Transverse colon (tissue), 4 donors: ENCODE measurements around the gene ATP6V1D. TPM values are rescaled to one million over a fixed set of nuclear protein-coding genes. Genes with fewer than 3 reads are reported as not detected.

Experiments
- DNase-seq: peaks from one replicate; pipeline ENCODE4 v3.0.0-alpha.2; 2019
- H3K27ac ChIP-seq, 4 donors: fragments of 200-600 bp; sonication (generic); 2 replicates each; pipeline ENCODE4 v1.5.1; 2016 to 2018; ENCODE audit warnings: inconsistent platforms in 4 of 4
- H3K27me3 ChIP-seq: fragments of 200-600 bp; sonication (generic); 2 replicates; pipeline ENCODE4 v1.5.1; 2017; ENCODE audit warnings: inconsistent platforms
- H3K36me3 ChIP-seq, 4 donors: fragments of 200-600 bp; sonication (generic); 2 replicates each; pipeline ENCODE4 v1.5.1; 2017 to 2019; ENCODE audit warnings: inconsistent platforms in 4 of 4
- H3K4me1 ChIP-seq, 4 donors: fragments of 200-600 bp; sonication (generic); 2 replicates each; pipeline ENCODE4 v1.5.1; 2017 to 2020; ENCODE audit warnings: inconsistent platforms in 4 of 4
- H3K4me3 ChIP-seq, 4 donors: fragments of 200-600 bp; sonication (generic); 1 replicate in 1 of 4; 2 replicates in 3 of 4; pipeline versions ENCODE4 v1.5.1 to v1.6.1; 2017 to 2019; ENCODE audit warnings: inconsistent platforms in 4 of 4
- H3K9me3 ChIP-seq, 2 donors: fragments of 200-600 bp; sonication (generic); 2 replicates each; pipeline ENCODE4 v1.5.1; 2017 to 2019; ENCODE audit warnings: inconsistent platforms in 2 of 2
- EP300 ChIP-seq: sonication (generic); formaldehyde crosslinking; IDR thresholded peaks from one replicate; pipeline ENCODE4 v1.6.1; 2017; ENCODE audit warnings: antibody characterized with exemption, low read depth
- POLR2A ChIP-seq: fragments of 450-650 bp; IDR thresholded peaks from one replicate; pipeline ENCODE4 v1.6.1; 2016; ENCODE audit warnings: antibody characterized with exemption, mild to moderate bottlenecking, moderate library complexity
- POLR2AphosphoS5 ChIP-seq, 3 donors: sonication (generic); formaldehyde crosslinking; IDR thresholded peaks; one replicate each; pipeline ENCODE4 v1.6.1; 2016; ENCODE audit warnings: antibody characterized with exemption in 3 of 3
- WGBS, 2 donors: methylation state at CpG; one replicate each; pipeline ENCODE4 v1.1.5; 2018; ENCODE audit warnings: low coverage in 1 of 2; 5-methylcytosine and 5-hydroxymethylcytosine counted together
- in situ Hi-C, 4 donors: fragments of 200-750 bp; cut with MboI; loops; one replicate each; pipeline versions ENCODE4 v1.15.0 to v1.15.1; 2017; ENCODE audit warnings: low sequenced_read_pairs in 3 of 4, low pct_ligation_motif_present in 1 of 4, low pct_unique_long_range_greater_than_20kb in 1 of 4
- intact Hi-C: fragments of 100-400 bp; cut with DNase I; formaldehyde crosslinking; loops from one replicate; pipeline ENCODE4 v1.15.1; 2023; ENCODE audit warnings: low total_unique reads
- total RNA-seq, 4 donors: library from RNA; depleted of rRNA; stranded (reverse); fragments of >200 nt; gene quantifications; one replicate each; pipeline ENCODE4 v1.1.0, GENCODE V29; 2016
- TF ChIP-seq, protein P1 (sequence below), 5 experiments: fragments of 200-600 bp in 3 of 5; fragments of 450-650 bp in 2 of 5; sonication (generic) in 3 of 5; IDR thresholded peaks; 1 replicate in 2 of 5; 2 replicates in 3 of 5; pipeline ENCODE4 v1.5.1; 2016 to 2017; ENCODE audit warnings: antibody characterized with exemption in 5 of 5, inconsistent platforms in 3 of 5, mild to moderate bottlenecking in 2 of 5, moderate library complexity in 1 of 5

Gene ATP6V1D
- total RNA-seq, 4 donors from 2014 or later: 65.5 to 104 (median 94.7) TPM

DNA sequence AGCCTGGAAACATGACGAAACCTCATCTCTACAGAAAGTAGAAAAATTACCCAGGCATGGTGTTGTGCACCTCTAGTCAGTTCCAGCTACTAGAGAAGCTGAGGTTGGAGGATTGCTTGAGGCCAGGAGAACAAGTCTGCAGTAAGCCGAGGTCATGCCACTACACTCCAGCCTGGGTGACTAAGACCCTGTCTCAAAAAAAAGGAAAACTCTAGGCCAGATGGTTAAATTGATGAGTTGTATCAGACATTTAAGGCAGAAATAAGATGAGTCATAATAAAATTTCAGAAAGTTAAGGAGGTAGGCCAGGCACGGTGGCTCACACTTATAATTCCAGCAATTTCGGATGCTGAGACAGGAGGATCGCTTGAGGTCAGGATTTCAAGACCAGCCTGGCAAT lies 11.2 kb upstream of the ATP6V1D start:
- Histone ChIP-seq H3K9me3 (no peaks in the 10 kb centered on the region), H3K27me3 (no peaks in the 10 kb centered on the region), H3K4me1 (no peaks in the 10 kb centered on the region), H3K36me3 (peaks cover 0 to 63% (median 23%) of the 10 kb centered on the region in 4 donors), H3K27ac (no peak overlapping the region), H3K4me3 (no peak overlapping the region)
- 80 to 92% methylated on average over 3 to 5 of the region's 5 CpGs for WGBS, 2 donors
- TF ChIP-seq, protein P1, sequence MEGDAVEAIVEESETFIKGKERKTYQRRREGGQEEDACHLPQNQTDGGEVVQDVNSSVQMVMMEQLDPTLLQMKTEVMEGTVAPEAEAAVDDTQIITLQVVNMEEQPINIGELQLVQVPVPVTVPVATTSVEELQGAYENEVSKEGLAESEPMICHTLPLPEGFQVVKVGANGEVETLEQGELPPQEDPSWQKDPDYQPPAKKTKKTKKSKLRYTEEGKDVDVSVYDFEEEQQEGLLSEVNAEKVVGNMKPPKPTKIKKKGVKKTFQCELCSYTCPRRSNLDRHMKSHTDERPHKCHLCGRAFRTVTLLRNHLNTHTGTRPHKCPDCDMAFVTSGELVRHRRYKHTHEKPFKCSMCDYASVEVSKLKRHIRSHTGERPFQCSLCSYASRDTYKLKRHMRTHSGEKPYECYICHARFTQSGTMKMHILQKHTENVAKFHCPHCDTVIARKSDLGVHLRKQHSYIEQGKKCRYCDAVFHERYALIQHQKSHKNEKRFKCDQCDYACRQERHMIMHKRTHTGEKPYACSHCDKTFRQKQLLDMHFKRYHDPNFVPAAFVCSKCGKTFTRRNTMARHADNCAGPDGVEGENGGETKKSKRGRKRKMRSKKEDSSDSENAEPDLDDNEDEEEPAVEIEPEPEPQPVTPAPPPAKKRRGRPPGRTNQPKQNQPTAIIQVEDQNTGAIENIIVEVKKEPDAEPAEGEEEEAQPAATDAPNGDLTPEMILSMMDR (IDR thresholded peaks at IDR 0.05): no peak
- TF ChIP-seq EP300: no peak
- TF ChIP-seq POLR2A: no peak
- TF ChIP-seq POLR2AphosphoS5 (IDR thresholded peaks at IDR 0.05): no peak
- in situ Hi-C loops: no loop called here
- intact Hi-C loops: no loop called here
- no peak for DNase-seq

DNA sequence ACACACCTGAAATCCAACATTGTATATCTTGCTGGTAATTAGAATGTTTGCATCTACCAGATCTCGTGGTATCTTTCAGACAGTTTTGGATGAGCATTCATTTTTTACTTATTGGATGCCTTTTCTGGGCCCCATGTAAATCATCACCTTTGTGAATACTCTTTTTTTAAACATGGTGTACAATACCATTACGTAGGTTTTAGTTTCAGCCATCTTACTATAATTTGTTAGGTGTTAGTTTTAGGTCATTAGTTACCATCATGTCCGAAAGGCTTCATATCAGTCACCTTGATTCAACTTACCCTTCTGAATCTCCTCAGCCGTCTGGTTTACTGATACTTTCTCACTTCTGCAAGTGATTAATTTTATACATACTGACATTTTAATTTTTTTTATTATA lies 5.9 kb upstream of the ATP6V1D start:
- in situ Hi-C loops (no loop called here), intact Hi-C loops (no loop called here)
- no peak overlapping the region for H3K4me3 ChIP-seq
- no peak for TF ChIP-seq EP300
- no peak for TF ChIP-seq POLR2A
- TF ChIP-seq, protein P1 (IDR thresholded peaks at IDR 0.05): no peak
- no peak for TF ChIP-seq POLR2AphosphoS5 (IDR thresholded peaks at IDR 0.05)
- 92 to 100% methylated on average over 4 of the region's 4 CpGs for WGBS, 2 donors
- DNase-seq: no peak
- no peaks in the 10 kb centered on the region for H3K27me3 ChIP-seq
- no peak overlapping the region for H3K27ac ChIP-seq
- H3K36me3 ChIP-seq: peaks cover 0 to 47% (median 15%) of the 10 kb centered on the region in 4 donors
- H3K9me3 ChIP-seq: no peaks in the 10 kb centered on the region
- H3K4me1 ChIP-seq: peaks cover 18 to 33% (median 27%) of the 10 kb centered on the region in 4 donors

DNA sequence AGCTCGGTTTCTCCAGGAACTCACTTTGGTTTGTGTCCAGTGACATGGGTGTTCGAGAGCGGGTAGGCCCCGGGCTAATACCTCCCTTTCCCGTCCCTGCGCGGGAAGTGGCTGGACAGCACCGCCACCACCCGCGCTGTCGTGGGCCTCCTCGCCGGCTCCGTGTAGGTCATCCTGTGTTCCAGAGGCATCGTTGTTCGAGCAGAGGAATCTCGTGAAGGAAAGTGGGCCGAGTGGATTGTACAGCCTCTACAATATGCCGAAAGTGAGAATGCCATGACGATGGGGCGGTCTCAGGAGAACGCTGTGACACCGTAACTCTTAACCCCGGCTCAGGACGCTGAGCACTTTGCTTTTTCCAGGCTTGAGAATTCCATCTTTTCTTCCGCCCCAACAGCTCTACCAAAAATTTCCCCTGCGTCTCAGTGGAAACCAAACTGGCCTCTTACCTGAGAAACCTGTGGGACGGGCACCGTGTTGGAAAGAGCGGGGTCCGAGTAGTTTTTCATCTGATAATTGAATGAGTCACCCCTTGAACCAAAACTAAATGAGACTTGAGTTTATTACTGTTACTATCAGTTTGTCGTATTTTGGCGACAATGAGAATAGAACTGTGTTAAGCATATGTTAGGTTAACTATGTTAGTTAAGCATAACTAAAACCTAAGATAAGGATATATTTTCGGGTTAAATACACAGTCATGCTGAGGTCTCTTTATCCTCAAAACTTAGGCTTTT lies 1.0 kb upstream of the ATP6V1D start:
- H3K27ac ChIP-seq: peak overlapping the region; percentile 91 to 95 (median 93)
- peaks cover 0 to 14% (median 2%) of the 10 kb centered on the region in 4 donors for H3K36me3 ChIP-seq
- TF ChIP-seq POLR2A (no peak), EP300 (no peak), POLR2AphosphoS5 (IDR thresholded peaks at IDR 0.05) (no peak)
- TF ChIP-seq, protein P1 (IDR thresholded peaks at IDR 0.05): no peak
- no peaks in the 10 kb centered on the region for H3K27me3 ChIP-seq
- H3K4me1 ChIP-seq: peaks cover 33 to 60% (median 40%) of the 10 kb centered on the region in 4 donors
- intact Hi-C loops (no loop called here), in situ Hi-C loops (no loop called here)
- no peaks in the 10 kb centered on the region for H3K9me3 ChIP-seq
- WGBS, 2 donors: 0 to 1% methylated on average over 6 to 33 of the region's 34 CpGs
- no peak for DNase-seq
- peak overlapping the region; percentile 66 to 89 (median 86) for H3K4me3 ChIP-seq

DNA sequence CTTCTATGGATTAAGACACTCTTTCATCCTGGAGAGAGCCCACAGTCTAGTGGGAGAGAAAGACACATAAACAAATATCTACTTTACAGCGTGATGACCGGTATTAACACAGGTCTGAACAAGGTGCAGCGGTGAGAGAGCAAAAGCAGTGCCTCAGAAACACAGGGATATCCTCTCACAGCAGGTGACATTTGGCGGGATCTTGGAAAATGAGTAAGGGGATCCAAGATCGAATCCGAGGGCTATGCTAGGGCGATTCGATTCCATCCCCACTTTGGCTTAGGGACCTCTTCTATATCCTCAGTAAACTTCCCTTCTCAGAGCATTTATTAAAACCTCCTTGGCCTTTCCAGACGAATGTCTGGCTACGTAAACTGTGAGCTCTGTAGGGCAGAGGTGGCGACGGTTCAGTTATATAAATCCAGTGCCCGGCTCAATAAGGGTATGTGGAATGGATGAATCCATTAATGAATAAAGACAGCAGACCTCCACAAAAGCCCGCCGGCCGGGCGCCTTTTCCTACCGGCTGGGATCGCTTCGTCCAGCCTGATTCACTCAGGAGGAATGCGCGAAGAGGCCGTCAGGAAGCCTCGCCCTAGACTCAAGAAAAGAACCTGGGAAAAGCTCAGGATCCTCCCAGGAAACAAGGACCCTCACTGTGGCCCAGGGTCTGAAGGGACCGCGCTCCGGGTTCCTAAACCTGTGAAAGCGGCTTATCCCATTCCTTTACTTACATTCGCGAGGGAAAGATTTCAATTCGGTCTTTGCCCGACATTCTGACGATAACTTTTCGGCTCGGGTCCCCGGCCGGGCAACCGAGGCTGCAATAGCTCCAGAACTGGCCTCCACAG lies 455 bp downstream of the ATP6V1D start:
- TF ChIP-seq POLR2A: peak; percentile 71
- no peak for TF ChIP-seq POLR2AphosphoS5 (IDR thresholded peaks at IDR 0.05)
- Histone ChIP-seq H3K9me3 (no peaks in the 10 kb centered on the region), H3K27me3 (no peaks in the 10 kb centered on the region), H3K27ac (peak overlapping the region; percentile 91 to 95 (median 93)), H3K4me3 (peak overlapping the region; percentile 66 to 89 (median 85)), H3K4me1 (peaks cover 33 to 60% (median 40%) of the 10 kb centered on the region in 4 donors), H3K36me3 (no peaks in the 10 kb centered on the region)
- DNase-seq: peak; percentile 24
- intact Hi-C loops (no loop called here), in situ Hi-C loops (no loop called here)
- WGBS, 2 donors: 0 to 2% methylated on average over 2 to 38 of the region's 38 CpGs
